Stimulated activated CD4-positive, alpha-beta T cell treated with anti-CD3 and anti-CD28 coated beads, Interleukin-12 subunit alpha, Interleukin-12 subunit beta, amount 100 ng/mL, for 24 hours (primary cell): ENCODE measurements around the gene IFNA5.

Experiments used
- DNase-seq, 2 experiments: peaks; one replicate each; pipeline ENCODE4 v3.0.0-alpha.2; 2020; ENCODE audit warnings: low read depth in 2 of 2

Gene IFNA5

GRCh38 chr9:21305213-21305612 is at the start of gene IFNA5:
Gene IFNA5 (minus strand): TSS chr9:21305313. CDS start chr9:21305256, 57 bp downstream.
- DNase-seq = no peak

GRCh38 chr9:21350787-21351186 is 45.7 kb upstream of the IFNA5 start, which contains the start of gene IFNA6:
Gene IFNA6 (minus strand): TSS chr9:21350887. CDS start chr9:21350887, 0 bp downstream.
- no peak for DNase-seq

- no peak for DNase-seq
Measured at GRCh38 chr9:21348430-21348970, 43.4 kb upstream of the IFNA5 start.

- DNase-seq = no peak
Measured at GRCh38 chr9:21340735-21341134, 35.6 kb upstream of the IFNA5 start.

GRCh38 chr9:21336457-21336856 is 31.3 kb upstream of the IFNA5 start:
- DNase-seq = no peak

GRCh38 chr9:21334701-21335632 is 29.9 kb upstream of the IFNA5 start, which contains the start of gene KLHL9:
Gene KLHL9 (minus strand): TSS chr9:21335404. CDS start chr9:21334859, 545 bp downstream.
- DNase-seq = peak; percentile 73 to 84

- DNase-seq = no peak
Measured at GRCh38 chr9:21333226-21333625, 28.1 kb upstream of the IFNA5 start.

- DNase-seq = no peak
Measured at GRCh38 chr9:21331676-21332402, 26.7 kb upstream of the IFNA5 start.

GRCh38 chr9:21326526-21327139 is 21.5 kb upstream of the IFNA5 start:
- no peak for DNase-seq

GRCh38 chr9:21324047-21324446 is 18.9 kb upstream of the IFNA5 start:
- no peak for DNase-seq

- no peak for DNase-seq
Measured at GRCh38 chr9:21322911-21323461, 17.9 kb upstream of the IFNA5 start.

GRCh38 chr9:21320465-21320864 is 15.4 kb upstream of the IFNA5 start:
- DNase-seq = no peak

GRCh38 chr9:21317956-21318923 is 13.1 kb upstream of the IFNA5 start:
- DNase-seq = peak in 1 of 2 experiments; percentile 11

GRCh38 chr9:21316860-21317259 is 11.7 kb upstream of the IFNA5 start:
- no peak for DNase-seq

GRCh38 chr9:21316032-21316842 is 11.1 kb upstream of the IFNA5 start:
- DNase-seq = no peak

GRCh38 chr9:21314152-21314551 is 9.0 kb upstream of the IFNA5 start:
- DNase-seq = no peak

GRCh38 chr9:21311889-21312288 is 6.8 kb upstream of the IFNA5 start:
- DNase-seq = no peak

- no peak for DNase-seq
Measured at GRCh38 chr9:21295992-21296391, 9.1 kb downstream of the IFNA5 start.

GRCh38 chr9:21294904-21295538 is 10.1 kb downstream of the IFNA5 start:
- no peak for DNase-seq
